ENCODE data around the gene C6orf141. TPM values are rescaled to one million over a fixed set of nuclear protein-coding genes. Genes with fewer than 3 reads are reported as not detected.

The C6orf141 gene
- 0.28 TPM in 1 of 2 replicates, not detected in the other for total RNA-seq

DNA sequence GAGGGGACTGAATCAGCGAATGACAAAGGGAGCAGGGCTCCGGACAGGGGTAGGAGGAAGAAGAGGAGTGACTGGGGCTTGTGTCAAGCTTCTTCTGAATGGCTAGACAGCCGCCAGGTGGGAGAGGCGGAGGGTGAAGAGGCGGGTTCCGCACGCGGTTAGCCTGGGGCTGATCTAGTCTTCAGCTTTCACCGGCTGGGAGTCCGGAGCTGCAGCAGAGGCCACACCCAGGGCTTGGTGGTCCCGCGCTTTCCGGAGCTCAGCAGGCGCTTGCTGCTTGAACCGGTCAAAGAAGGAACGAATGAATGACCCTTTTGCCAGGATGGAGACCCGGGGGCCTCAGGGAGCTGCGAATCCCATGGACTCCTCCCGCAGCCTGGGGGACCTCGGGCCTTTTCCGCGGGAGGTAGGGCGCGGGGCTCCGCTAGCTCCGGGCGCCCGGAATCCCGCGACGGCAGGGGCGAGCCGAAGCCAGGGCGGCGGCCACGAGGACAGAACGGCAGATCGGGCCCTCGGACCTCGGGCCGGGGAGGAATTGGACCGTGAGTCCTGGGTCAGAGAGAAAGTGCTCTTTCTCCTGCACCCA, at the start of gene C6orf141:
TSS of gene C6orf141 (plus strand) at position 177 of the 586 bp plus-strand sequence. CDS start at position 302, 125 bp downstream.

Other genes with a start within 250 kb of the C6orf141 start
- 12.1 and 15.5 TPM in 2 replicates for gene MMUT, start 87.4 kb upstream of the C6orf141 start, total RNA-seq
- gene CENPQ, start 87.3 kb upstream of the C6orf141 start, total RNA-seq: 7.0 and 12.7 TPM in 2 replicates
- not detected in 2 replicates for gene GLYATL3, start 50.7 kb upstream of the C6orf141 start, total RNA-seq
- gene RHAG, start 86.2 kb downstream of the C6orf141 start, total RNA-seq: not detected in 2 replicates
- gene CRISP2, start 162.9 kb downstream of the C6orf141 start, total RNA-seq: not detected in 2 replicates
- not detected in 2 replicates for gene CRISP3, start 193.7 kb downstream of the C6orf141 start, total RNA-seq
- gene PGK2, start 236.6 kb downstream of the C6orf141 start, total RNA-seq: not detected in 2 replicates